Prostate gland (tissue), 2 donors: ENCODE measurements around the gene ZAP70.

Experiments used
- CTCF ChIP-seq, 4 experiments: fragments of 200-600 bp in 2 of 4; fragments of 450-650 bp in 2 of 4; sonication (generic) in 2 of 4; IDR thresholded peaks; 1 replicate in 3 of 4; 2 replicates in 1 of 4; pipeline ENCODE4 v1.5.1; 2016 to 2019; ENCODE audit warnings: antibody characterized with exemption in 4 of 4, mild to moderate bottlenecking in 2 of 4, moderate library complexity in 2 of 4
- POLR2A ChIP-seq: fragments of 450-650 bp; IDR thresholded peaks from one replicate; pipeline ENCODE4 v1.6.1; 2016; ENCODE audit warnings: antibody characterized with exemption, mild to moderate bottlenecking
- POLR2AphosphoS5 ChIP-seq: sonication (generic); formaldehyde crosslinking; IDR thresholded peaks from one replicate; pipeline ENCODE4 v1.6.1; 2017; ENCODE audit warnings: antibody characterized with exemption

- no peak for TF ChIP-seq POLR2A
- no peak for TF ChIP-seq POLR2AphosphoS5
- TF ChIP-seq CTCF (IDR thresholded peaks at IDR 0.05): no peak
Observed at GRCh38 chr2:97720746-97721145, 7.4 kb downstream of the ZAP70 start.
